ENCODE data around the gene PIP4K2A.

Gene PIP4K2A

DNA sequence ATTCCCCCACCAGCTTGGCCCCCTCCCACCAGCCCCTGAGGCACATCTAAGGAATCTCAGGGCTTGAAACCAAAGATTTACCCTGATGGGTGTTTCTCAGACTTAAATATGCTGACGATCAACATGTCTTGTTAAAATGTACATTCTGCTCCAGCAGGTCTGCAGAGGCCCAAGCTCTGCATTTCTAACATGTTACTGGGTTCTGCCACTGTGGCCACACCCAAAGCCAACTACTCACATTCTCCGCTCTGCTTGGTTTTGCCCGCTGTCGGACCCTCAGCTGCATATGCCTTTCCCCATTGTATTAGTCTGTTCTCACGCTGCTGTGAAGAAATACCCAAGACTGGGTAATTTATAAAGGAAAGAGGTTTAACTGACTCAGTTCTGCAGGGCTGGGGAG is 8.9 kb downstream of the PIP4K2A start:
- TF ChIP-seq CTCF (IDR thresholded peaks at IDR 0.05), result no peak

DNA sequence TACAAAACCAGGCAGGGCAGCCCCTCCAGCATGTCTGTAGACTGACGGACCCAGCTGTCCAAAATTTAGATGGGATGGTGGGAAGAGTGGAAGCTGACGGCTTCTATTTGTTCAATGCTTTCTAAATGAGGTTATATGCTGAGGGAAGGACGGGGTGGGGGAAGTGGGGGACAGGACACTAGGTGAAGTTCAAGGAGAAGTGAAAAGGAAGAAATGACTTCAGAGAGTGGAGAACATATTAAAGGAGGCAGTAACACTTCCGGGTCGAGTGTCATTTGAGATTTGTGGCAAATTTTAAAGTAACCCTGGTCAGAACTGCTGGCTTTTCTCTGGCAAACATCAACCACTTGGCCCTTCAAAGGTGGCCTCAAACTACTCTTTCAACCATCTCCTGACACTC is 9.4 kb downstream of the PIP4K2A start:
- no peak for TF ChIP-seq CTCF (IDR thresholded peaks at IDR 0.05)

DNA sequence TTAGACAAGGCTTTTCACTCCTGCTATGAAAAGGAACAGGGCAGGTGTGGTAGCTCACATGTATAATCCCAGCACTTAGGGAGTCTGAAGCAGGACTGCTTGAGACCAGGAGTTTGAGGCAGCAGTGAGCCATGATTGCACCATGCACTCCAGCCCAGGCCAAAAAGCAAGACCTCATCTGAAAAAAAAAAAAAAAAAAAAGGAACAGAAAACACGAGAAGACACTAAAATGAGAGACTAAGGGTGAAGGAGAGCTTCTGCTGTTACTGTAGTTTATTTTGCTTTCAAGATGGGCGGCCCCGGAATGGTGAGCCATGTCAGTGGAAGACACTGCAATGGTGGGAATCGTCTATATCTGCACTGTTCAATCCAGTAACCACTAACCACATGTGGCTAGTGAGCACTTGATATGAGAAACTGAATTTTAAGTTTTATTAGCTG is 9.9 kb downstream of the PIP4K2A start:
- no peak for TF ChIP-seq CTCF (IDR thresholded peaks at IDR 0.05)

DNA sequence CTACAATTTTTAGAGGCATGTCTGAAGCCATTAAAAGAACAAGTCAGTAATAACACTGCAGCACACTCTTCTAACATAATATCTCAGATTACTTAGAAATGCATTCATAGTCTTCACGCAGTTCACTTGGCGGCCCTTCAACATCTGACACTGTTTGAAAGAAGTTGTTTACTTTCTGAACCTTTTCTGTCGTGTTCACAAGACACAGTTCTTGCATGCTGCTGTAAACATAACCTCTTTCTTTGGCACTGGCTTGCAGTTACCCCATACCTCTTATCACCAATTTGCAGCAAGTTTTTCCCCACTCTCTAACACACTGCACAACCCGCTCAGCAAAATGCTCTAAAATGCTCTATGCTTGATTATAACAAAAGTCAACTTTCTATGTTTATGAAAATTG is 12.0 kb downstream of the PIP4K2A start:
- no peak for TF ChIP-seq CTCF (IDR thresholded peaks at IDR 0.05)

GRCh38 chr10:22701132-22701826 is 13.1 kb downstream of the PIP4K2A start:
- no peak for TF ChIP-seq CTCF (IDR thresholded peaks at IDR 0.05)

- TF ChIP-seq CTCF (IDR thresholded peaks at IDR 0.05), result no peak
Measured at GRCh38 chr10:22700489-22700888, 13.9 kb downstream of the PIP4K2A start.

- no peak for TF ChIP-seq CTCF (IDR thresholded peaks at IDR 0.05)
Measured at GRCh38 chr10:22699976-22700375, 14.4 kb downstream of the PIP4K2A start.

- TF ChIP-seq CTCF (IDR thresholded peaks at IDR 0.05), result no peak
Measured at GRCh38 chr10:22698941-22699440, 15.4 kb downstream of the PIP4K2A start.

Data from LNCAP (cell line).